Neural progenitor cell (in vitro differentiated cells): ENCODE results near the gene NTM. TPM values are rescaled to one million over a fixed set of nuclear protein-coding genes. Genes with fewer than 3 reads are reported as not detected.

Experiments used
- DNase-seq: peaks from one replicate; pipeline ENCODE4 v3.0.0-alpha.2; 2016; ENCODE audit warnings: low spot score
- H2AFZ ChIP-seq: fragments of 200-600 bp; sonication (generic); replicated peaks from 2 replicates; pipeline ENCODE4 v1.6.1; 2016; ENCODE audit warnings: antibody characterized with exemption
- H3F3A ChIP-seq: fragments of 200-600 bp; sonication (generic); 2 replicates; pipeline ENCODE4 v1.6.1; 2016; ENCODE audit warnings: antibody characterized with exemption, low read depth
- H3K27ac ChIP-seq: fragments of 200-600 bp; sonication (generic); 2 replicates; pipeline ENCODE4 v1.5.1; 2016; ENCODE audit warnings: mild to moderate bottlenecking
- H3K27me3 ChIP-seq: fragments of 200-600 bp; sonication (generic); 2 replicates; pipeline ENCODE4 v1.6.1; 2016; ENCODE audit warnings: mild to moderate bottlenecking, moderate library complexity
- H3K36me3 ChIP-seq: fragments of 200-600 bp; sonication (generic); 2 replicates; pipeline ENCODE4 v1.5.1; 2016
- H3K4me1 ChIP-seq: fragments of 200-600 bp; sonication (generic); 2 replicates; pipeline ENCODE4 v1.6.1; 2016; ENCODE audit warnings: mixed run types
- H3K4me2 ChIP-seq: fragments of 200-600 bp; sonication (generic); 2 replicates; pipeline ENCODE4 v1.6.1; 2016
- H3K4me3 ChIP-seq: fragments of 200-600 bp; sonication (generic); 2 replicates; pipeline ENCODE4 v1.5.1; 2016
- H3K79me2 ChIP-seq: fragments of 200-600 bp; sonication (generic); 2 replicates; pipeline ENCODE4 v1.6.1; 2016; ENCODE audit warnings: low read depth
- H3K9ac ChIP-seq: fragments of 200-600 bp; sonication (generic); 2 replicates; pipeline ENCODE4 v1.6.1; 2016
- H3K9me3 ChIP-seq: fragments of 200-600 bp; sonication (generic); 2 replicates; pipeline ENCODE4 v1.5.1; 2016; ENCODE audit warnings: low read depth
- H4K20me1 ChIP-seq: fragments of 200-600 bp; sonication (generic); 2 replicates; pipeline ENCODE4 v1.6.1; 2016; ENCODE audit warnings: low read depth
- H3K27ac Mint-ChIP-seq: 3 replicates; pipeline ENCODE4 v1.8.0; 2021; ENCODE audit warnings: mixed read lengths
- H3K27me3 Mint-ChIP-seq: 2 replicates; pipeline ENCODE4 v1.8.0; 2022; ENCODE audit warnings: low read depth, mild to moderate bottlenecking, inconsistent platforms, moderate library complexity, mixed read lengths; ENCODE audit not compliant: insufficient read depth
- H3K36me3 Mint-ChIP-seq: 3 replicates; pipeline ENCODE4 v1.8.0; 2021; ENCODE audit warnings: mixed read lengths
- H3K4me1 Mint-ChIP-seq: 3 replicates; pipeline ENCODE4 v1.8.0; 2021; ENCODE audit warnings: mixed read lengths
- H3K4me3 Mint-ChIP-seq: 3 replicates; pipeline ENCODE4 v1.8.0; 2021; ENCODE audit warnings: mild to moderate bottlenecking, moderate library complexity, mixed read lengths
- H3K9me3 Mint-ChIP-seq: 3 replicates; pipeline ENCODE4 v1.8.0; 2020; ENCODE audit warnings: mixed read lengths
- EZH2 ChIP-seq: fragments of 200-600 bp; sonication (generic); IDR thresholded peaks from 2 replicates; pipeline ENCODE4 v1.6.1; 2017; ENCODE audit warnings: antibody characterized with exemption, mild to moderate bottlenecking, moderate library complexity
- EZH2phosphoT487 ChIP-seq: fragments of 200-600 bp; sonication (generic); IDR thresholded peaks from 2 replicates; pipeline ENCODE4 v1.6.1; 2017; ENCODE audit warnings: antibody characterized with exemption
- total RNA-seq: library from RNA; depleted of rRNA; stranded (reverse); fragments of >200 nt; gene quantifications from 2 replicates; pipeline ENCODE4 v1.2.3, GENCODE V29; 2015; ENCODE audit warnings: low replicate concordance
- TF ChIP-seq, protein P1 (sequence below): fragments of 200-600 bp; sonication (generic); IDR thresholded peaks from 2 replicates; pipeline ENCODE4 v1.5.1; 2017; ENCODE audit warnings: antibody characterized with exemption, mild to moderate bottlenecking

Gene NTM
- total RNA-seq, 1 donor from 2014 or later = 4.3 TPM

DNA sequence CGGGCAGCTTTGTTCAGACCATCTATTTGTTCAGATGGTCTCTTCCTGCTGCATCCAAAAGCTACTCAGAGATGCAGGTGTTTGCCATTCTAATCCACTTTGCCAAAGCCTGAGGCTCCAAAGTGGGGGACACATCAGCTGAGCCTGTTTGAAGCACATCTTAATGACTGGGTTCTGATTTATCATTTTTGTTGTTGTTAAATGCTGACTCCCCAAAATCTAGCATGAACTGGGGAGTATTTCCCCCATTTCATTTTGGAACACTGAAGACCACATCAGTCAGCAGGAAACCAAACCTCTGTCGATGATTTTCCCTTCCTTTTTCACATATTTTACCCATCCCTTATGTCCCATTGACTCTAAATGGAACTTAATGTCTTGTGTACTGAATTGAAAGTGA lies 262.6 kb downstream of the NTM start:
- H3K9ac ChIP-seq = no peak overlapping the region
- peaks cover 8% of the 10 kb centered on the region for H3K9me3 Mint-ChIP-seq
- H3K9me3 ChIP-seq = no peaks in the 10 kb centered on the region
- DNase-seq = no peak
- peaks cover 14% of the 10 kb centered on the region for H3K4me1 Mint-ChIP-seq
- no peaks in the 10 kb centered on the region for H3K36me3 Mint-ChIP-seq
- H3F3A ChIP-seq = no peaks in the 10 kb centered on the region
- H3K27ac Mint-ChIP-seq = no peak overlapping the region
- no peaks in the 10 kb centered on the region for H3K4me1 ChIP-seq
- no peaks in the 10 kb centered on the region for H3K36me3 ChIP-seq
- H3K4me3 Mint-ChIP-seq = no peak overlapping the region
- H3K27ac ChIP-seq = no peak overlapping the region
- no peak overlapping the region for H2AFZ ChIP-seq
- no peak overlapping the region for H3K4me3 ChIP-seq
- peaks cover 2% of the 10 kb centered on the region for H3K27me3 Mint-ChIP-seq
- TF ChIP-seq EZH2phosphoT487 = no peak
- no peak for TF ChIP-seq EZH2
- TF ChIP-seq, protein P1, sequence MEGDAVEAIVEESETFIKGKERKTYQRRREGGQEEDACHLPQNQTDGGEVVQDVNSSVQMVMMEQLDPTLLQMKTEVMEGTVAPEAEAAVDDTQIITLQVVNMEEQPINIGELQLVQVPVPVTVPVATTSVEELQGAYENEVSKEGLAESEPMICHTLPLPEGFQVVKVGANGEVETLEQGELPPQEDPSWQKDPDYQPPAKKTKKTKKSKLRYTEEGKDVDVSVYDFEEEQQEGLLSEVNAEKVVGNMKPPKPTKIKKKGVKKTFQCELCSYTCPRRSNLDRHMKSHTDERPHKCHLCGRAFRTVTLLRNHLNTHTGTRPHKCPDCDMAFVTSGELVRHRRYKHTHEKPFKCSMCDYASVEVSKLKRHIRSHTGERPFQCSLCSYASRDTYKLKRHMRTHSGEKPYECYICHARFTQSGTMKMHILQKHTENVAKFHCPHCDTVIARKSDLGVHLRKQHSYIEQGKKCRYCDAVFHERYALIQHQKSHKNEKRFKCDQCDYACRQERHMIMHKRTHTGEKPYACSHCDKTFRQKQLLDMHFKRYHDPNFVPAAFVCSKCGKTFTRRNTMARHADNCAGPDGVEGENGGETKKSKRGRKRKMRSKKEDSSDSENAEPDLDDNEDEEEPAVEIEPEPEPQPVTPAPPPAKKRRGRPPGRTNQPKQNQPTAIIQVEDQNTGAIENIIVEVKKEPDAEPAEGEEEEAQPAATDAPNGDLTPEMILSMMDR = no peak
- no peaks in the 10 kb centered on the region for H3K79me2 ChIP-seq
- H4K20me1 ChIP-seq = no peaks in the 10 kb centered on the region
- no peak overlapping the region for H3K4me2 ChIP-seq
- H3K27me3 ChIP-seq = no peaks in the 10 kb centered on the region

DNA sequence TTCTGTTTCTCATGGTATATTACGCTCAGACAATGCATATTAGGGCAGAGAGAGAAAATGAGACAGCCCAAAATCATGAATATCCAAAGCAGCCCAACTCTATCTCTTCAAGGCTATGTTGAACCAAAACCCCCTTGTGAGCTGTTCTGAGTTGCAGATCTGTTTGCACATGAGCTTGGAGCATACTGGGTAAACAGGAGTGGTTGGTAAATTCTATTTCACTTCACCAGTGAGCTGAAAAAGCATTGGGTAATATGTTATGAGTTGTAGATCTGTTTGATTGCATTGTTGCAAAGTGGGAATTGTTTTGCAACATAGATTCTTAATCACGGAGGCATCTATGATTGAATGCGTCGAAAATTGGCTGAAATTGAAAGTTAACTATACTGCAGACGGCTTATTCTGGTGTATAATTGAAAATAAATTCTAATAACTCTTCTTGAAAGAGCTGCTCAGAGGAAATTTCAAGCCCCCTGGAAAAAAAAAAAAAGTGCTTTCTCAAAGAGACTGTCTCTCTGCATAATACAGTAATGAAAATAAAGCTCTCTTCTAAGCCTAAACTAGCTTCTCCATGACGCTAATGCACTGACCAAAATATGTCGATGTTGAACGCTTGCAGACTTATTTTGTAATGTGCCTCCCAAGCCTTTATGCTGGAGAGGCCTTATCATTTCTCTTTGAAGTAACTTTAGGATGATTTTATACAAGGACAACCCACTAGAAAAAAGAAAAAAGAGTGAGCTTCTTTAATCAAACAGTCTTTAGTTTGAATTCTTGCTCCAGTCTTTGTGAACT lies 263.7 kb downstream of the NTM start:
- no peak for DNase-seq
- no peaks in the 10 kb centered on the region for H3K36me3 Mint-ChIP-seq
- Histone ChIP-seq H4K20me1 (no peaks in the 10 kb centered on the region), H2AFZ (no peak overlapping the region), H3F3A (no peaks in the 10 kb centered on the region), H3K27me3 (no peaks in the 10 kb centered on the region), H3K36me3 (no peaks in the 10 kb centered on the region), H3K9me3 (no peaks in the 10 kb centered on the region), H3K27ac (no peak overlapping the region), H3K4me1 (no peaks in the 10 kb centered on the region), H3K79me2 (no peaks in the 10 kb centered on the region), H3K9ac (no peak overlapping the region), H3K4me2 (no peak overlapping the region), H3K4me3 (no peak overlapping the region)
- peaks cover 8% of the 10 kb centered on the region for H3K9me3 Mint-ChIP-seq
- TF ChIP-seq EZH2phosphoT487 = no peak
- peaks cover 2% of the 10 kb centered on the region for H3K27me3 Mint-ChIP-seq
- H3K4me1 Mint-ChIP-seq = peaks cover 14% of the 10 kb centered on the region
- no peak overlapping the region for H3K27ac Mint-ChIP-seq
- H3K4me3 Mint-ChIP-seq = no peak overlapping the region

DNA sequence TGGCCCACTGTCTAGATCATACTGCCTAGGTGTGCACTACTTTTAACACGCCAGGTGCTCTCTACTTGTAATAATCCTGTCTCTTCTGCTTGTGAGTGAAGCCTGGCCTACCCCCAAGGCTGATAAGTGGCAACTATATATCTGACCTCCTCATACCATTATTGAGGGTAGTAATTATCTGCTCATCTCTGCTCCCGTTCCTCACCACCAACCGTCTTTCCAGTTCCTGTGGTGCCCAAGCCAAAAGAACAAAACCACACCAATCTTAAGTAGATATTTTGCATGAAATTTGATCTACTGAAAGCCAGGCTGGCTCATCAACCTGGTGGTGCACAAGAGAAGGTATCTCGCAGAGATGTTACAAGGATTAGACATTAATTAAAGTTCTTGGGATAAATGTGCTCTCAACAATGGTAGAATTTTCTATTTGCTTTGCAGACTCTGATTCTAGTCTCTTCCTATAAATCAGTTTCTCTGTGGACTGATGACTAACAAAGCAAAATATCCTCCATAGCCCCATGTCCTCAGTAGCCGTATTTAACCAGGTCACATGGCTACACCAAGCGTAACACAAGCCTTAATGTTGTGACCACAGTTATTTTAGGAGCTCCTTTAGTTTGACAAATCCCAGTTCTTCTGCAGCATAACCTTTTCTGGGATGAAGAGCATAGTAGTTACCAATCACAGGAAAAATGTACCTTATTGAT lies 267.2 kb downstream of the NTM start:
- no peak overlapping the region for H3K4me3 Mint-ChIP-seq
- Histone ChIP-seq H3K79me2 (no peaks in the 10 kb centered on the region), H3K36me3 (no peaks in the 10 kb centered on the region), H3K9ac (no peak overlapping the region), H3F3A (peaks cover 12% of the 10 kb centered on the region), H3K27me3 (no peaks in the 10 kb centered on the region), H4K20me1 (no peaks in the 10 kb centered on the region), H3K4me3 (no peak overlapping the region), H3K4me2 (no peak overlapping the region), H3K9me3 (no peaks in the 10 kb centered on the region), H2AFZ (no peak overlapping the region), H3K27ac (no peak overlapping the region), H3K4me1 (peaks cover 15% of the 10 kb centered on the region)
- no peaks in the 10 kb centered on the region for H3K36me3 Mint-ChIP-seq
- no peaks in the 10 kb centered on the region for H3K27me3 Mint-ChIP-seq
- no peak overlapping the region for H3K27ac Mint-ChIP-seq
- no peak for DNase-seq
- peaks cover 4% of the 10 kb centered on the region for H3K9me3 Mint-ChIP-seq
- H3K4me1 Mint-ChIP-seq = peaks cover 14% of the 10 kb centered on the region
- TF ChIP-seq, protein P1 = no peak
- TF ChIP-seq EZH2 = no peak
- TF ChIP-seq EZH2phosphoT487 = no peak

DNA sequence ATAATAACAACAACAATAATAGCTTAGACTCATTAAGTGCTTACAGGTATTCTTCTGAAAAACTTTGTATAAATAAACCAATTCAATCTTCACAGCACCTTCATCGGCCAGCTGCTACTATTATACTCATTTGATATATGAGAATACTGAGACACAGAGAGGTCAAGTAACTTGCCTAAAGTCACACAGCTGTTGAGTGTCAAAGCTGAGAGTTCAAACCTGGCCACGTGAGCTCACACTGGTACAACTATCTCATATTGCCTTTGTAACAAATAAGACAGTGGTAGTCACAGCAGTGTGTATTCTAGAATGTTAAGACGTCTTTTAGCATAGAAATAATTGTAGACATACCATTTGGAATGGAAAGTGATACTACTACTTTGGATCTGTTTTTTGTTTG lies 268.5 kb downstream of the NTM start:
- no peaks in the 10 kb centered on the region for H3K9me3 ChIP-seq
- no peak overlapping the region for H3K9ac ChIP-seq
- H3K27ac ChIP-seq = no peak overlapping the region
- no peaks in the 10 kb centered on the region for H3K27me3 ChIP-seq
- no peak overlapping the region for H3K4me2 ChIP-seq
- DNase-seq = no peak
- no peaks in the 10 kb centered on the region for H3K79me2 ChIP-seq
- Mint-ChIP-seq H3K27me3 (peaks cover 2% of the 10 kb centered on the region), H3K9me3 (no peaks in the 10 kb centered on the region), H3K4me1 (peaks cover 21% of the 10 kb centered on the region), H3K36me3 (no peaks in the 10 kb centered on the region), H3K4me3 (no peak overlapping the region), H3K27ac (no peak overlapping the region)
- H4K20me1 ChIP-seq = no peaks in the 10 kb centered on the region
- no peaks in the 10 kb centered on the region for H3K36me3 ChIP-seq
- peaks cover 22% of the 10 kb centered on the region for H3K4me1 ChIP-seq
- no peak overlapping the region for H2AFZ ChIP-seq
- H3F3A ChIP-seq = peaks cover 12% of the 10 kb centered on the region
- no peak for TF ChIP-seq EZH2phosphoT487
- no peak for TF ChIP-seq EZH2
- H3K4me3 ChIP-seq = no peak overlapping the region
